H7 (cell line): Measurements from ENCODE around the gene DIPK1C. TPM values are rescaled to one million over a fixed set of nuclear protein-coding genes. Genes with fewer than 3 reads are reported as not detected.

Experiments used
- DNase-seq: peaks from one replicate; pipeline ENCODE4 v3.0.0; 2012
- H3K27me3 ChIP-seq: 2 replicates; pipeline ENCODE4 v1.6.0; 2011; ENCODE audit warnings: mild to moderate bottlenecking, low read length; ENCODE audit not compliant: control insufficient read depth, insufficient read depth
- H3K36me3 ChIP-seq: replicated peaks from 2 replicates; pipeline ENCODE4 v1.5.1; 2011; ENCODE audit warnings: low read length; ENCODE audit not compliant: control insufficient read depth, insufficient read depth
- H3K4me3 ChIP-seq: 2 replicates; pipeline ENCODE4 v1.5.1; 2011; ENCODE audit warnings: low read depth, mild to moderate bottlenecking, control low read depth, low read length, moderate library complexity; ENCODE audit not compliant: insufficient read depth
- total RNA-seq: library from RNA; depleted of rRNA; stranded (reverse); fragments of >200 nt; shearing (Covaris generic); gene quantifications from 2 replicates; pipeline ENCODE4 v1.2.3, GENCODE V29; 2014

Gene DIPK1C
- total RNA-seq, 1 experiment from 2014 or later = not detected

DNA sequence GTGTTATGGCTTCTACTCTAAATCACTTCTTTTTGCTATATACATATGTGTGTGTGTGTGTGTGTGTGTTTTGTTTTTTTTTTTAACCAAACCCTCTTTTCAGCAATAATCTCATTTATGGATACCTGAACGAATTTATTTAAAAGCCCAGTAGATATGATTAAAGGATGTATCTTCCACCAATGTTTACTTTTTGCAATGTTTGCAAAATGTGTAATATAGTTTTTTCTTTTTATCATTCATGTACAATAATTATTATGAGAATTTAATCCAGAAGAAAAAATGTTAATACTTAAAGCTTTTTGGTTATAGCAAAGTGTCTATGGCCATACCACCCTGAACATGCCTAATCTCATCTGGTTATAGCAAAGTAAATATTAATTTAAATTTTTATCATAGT is 37.4 kb upstream of the DIPK1C start:
- no peak for DNase-seq
- Histone ChIP-seq H3K4me3 (no peak overlapping the region), H3K27me3 (no peaks in the 10 kb centered on the region), H3K36me3 (no peaks in the 10 kb centered on the region)

DNA sequence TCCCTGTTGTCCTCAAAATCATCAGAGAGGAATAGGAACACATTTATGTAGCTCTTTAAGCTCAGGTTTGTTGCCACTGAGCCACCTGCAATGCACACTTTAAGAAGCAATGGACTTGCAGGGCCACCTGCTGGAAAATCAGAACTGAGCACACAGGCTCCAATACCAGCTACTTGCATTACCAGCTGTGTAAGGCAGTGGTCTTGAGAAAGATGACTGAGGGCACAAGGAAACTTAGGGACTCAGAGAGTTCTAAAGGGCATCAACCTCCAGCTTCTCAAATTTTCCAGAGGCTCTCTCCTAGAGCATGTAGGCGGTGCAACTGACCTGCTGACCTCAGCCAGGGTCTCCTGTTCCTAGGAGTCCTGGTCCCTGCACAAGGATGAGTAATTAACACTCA is 36.6 kb upstream of the DIPK1C start:
- DNase-seq = no peak
- no peaks in the 10 kb centered on the region for H3K36me3 ChIP-seq
- H3K27me3 ChIP-seq = no peaks in the 10 kb centered on the region
- H3K4me3 ChIP-seq = no peak overlapping the region

DNA sequence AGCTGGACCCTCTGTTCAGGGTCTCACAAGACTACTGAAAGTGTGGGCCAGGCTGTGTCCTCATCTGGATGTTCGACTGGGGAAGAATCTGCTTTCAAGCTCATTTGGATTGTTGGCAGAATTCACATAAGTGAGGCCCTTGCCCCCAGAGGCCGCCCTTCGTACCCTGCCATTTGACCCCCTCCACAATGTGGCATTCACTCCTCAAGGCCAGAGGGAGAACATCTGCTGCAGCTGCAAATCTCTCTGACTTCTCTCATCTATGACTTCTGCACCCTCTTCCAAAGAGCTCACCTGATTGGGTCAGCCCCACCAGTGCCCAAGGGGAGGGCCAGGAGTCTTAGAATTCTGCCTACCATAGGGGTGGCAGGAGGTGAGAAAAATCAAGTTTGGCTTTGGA is 35.2 kb upstream of the DIPK1C start:
- DNase-seq = no peak
- Histone ChIP-seq H3K4me3 (no peak overlapping the region), H3K36me3 (no peaks in the 10 kb centered on the region), H3K27me3 (no peaks in the 10 kb centered on the region)

DNA sequence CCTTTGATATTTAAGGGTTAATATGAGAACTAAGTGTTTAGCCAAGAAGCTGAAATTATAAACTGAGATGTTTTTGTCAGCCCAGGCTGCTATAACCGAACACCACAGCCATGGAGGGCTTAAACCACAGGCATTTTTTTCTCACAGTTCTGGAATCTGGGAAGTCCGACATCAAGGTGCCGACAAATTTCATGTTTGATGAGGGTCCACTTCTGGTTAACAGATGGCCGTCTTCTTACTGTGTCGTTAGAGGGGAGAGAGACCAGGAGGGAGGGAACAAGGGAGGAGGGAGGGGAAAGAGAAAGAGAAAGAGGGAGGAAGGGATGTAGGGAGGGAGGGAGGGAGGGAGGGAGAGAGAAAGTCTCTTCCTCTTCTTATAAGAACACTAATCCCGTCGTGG is 32.6 kb upstream of the DIPK1C start:
- no peak overlapping the region for H3K4me3 ChIP-seq

DNA sequence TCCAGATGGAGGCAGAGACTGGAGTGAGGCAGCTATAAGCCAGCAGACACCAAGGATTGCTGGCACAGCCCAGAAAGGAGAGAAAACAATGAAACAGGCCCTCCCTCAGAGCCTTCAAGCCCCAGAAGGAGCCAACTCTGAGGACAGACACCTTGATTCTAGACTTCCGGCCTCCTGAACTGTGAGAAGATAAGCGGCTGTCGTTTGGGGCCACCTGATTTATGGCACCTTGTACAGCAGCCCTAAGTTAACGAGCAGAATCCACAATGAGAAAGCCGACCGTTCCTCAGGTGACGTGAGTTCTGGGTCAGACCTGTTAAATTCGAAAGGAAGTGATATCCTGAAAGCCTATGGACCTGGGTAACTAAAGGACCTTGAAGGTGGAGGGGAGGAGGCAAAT is 31.8 kb upstream of the DIPK1C start:
- no peak overlapping the region for H3K4me3 ChIP-seq
- H3K36me3 ChIP-seq = no peaks in the 10 kb centered on the region
- no peak for DNase-seq
- H3K27me3 ChIP-seq = no peaks in the 10 kb centered on the region

More for the DNA sequence above, 32.6 kb upstream of the DIPK1C start:
- no peak for DNase-seq
- Histone ChIP-seq H3K36me3 (no peaks in the 10 kb centered on the region), H3K27me3 (no peaks in the 10 kb centered on the region)

DNA sequence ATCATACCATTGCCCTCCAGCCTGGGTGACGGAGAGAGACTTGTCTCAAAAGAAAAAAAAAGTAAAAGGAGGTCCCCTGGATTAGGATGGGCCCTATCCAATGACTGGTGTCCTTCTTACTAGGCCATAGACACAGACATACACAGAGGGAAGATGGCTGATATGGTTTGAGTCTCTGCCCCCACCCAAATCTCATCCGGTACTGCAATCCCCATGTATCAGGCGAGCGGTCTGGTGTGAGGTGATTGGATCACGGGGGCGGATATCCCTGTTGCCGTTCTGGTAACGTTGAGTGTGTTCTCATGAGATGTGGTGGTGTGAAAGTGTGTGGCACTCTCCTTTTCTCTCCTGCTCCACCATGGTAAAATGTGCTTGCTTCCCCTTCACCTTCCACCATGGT is 31.2 kb upstream of the DIPK1C start:
- H3K36me3 ChIP-seq = no peaks in the 10 kb centered on the region
- no peak for DNase-seq
- H3K4me3 ChIP-seq = no peak overlapping the region
- no peaks in the 10 kb centered on the region for H3K27me3 ChIP-seq

DNA sequence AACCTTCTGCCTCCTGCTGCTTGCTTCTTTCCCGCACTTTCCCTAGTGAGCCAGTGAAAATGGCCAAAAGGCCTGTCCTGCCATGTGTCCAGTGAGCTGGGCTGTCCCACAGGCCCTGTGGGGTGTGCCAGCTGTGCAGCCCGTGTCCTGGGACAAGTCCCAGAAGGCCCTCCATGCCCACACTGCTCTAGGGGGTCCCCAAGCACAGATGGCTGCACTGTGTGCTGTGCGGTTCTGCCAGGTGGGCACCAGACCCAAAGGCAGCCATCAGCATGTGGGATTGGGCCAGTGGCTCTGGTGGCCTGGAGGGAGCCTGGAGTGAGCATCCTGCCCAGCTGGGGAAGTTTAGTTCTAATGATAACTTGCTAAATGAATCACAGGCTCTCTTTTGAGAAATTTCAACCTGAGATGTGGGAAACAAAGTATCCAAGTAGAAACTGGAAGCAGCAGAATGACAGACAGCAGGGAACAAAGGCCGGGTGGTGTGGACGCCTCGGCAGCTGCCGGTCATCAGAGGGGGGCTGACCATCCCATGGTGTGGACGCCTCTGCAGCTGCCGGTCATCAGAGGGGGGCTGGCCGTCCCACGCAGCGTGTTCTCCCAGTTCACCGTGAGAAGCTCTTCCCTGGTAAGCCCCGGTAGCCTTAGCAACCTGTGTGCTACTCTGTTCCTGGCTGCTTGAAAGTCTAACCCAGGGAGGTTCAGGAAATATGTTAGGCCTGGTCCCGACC is 29.2 kb upstream of the DIPK1C start:
- Histone ChIP-seq H3K4me3 (no peak overlapping the region), H3K27me3 (no peaks in the 10 kb centered on the region), H3K36me3 (no peaks in the 10 kb centered on the region)
- no peak for DNase-seq

DNA sequence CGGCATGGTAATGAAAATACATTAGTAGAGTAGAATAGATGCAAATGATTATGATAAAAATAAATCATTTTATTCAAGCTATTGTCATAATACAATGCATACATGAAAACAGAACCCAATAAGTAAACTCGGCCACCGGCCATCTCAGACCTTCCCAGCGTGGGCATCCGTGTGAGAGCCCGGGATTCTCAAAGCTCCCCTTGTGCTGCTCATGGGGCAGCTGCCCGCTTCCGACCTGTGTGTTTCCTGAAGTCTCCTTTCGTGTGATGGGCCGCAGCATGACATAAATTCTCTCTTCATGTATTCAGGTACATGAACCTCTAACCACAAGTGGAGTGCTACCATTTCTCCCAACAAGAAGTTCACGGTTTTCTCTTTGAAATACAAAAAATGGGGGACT is 25.6 kb upstream of the DIPK1C start:
- DNase-seq = no peak
- no peaks in the 10 kb centered on the region for H3K27me3 ChIP-seq
- no peaks in the 10 kb centered on the region for H3K36me3 ChIP-seq

DNA sequence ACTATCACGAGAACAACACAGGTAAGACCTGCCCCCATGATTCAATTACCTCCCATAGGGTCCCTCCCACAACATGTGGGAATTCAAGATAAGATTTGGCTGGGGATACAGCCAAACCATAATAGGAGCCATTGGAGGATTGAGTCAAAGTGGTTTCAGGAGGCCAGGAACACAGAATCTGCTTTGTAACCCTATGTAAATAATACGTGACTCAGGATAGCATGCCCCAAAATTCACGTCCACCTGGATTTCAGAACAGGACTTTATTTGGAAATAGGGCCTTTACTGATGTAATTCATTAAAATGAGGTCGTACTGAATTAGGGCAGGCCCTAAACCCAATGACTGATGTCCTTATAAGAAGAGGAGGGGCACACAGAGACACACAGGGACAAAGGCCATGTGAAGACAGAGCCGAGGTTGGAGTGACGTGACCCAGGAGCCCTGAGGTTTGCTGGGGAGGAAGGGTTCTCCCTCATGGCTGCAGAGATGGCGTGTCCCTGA is 23.1 kb upstream of the DIPK1C start:
- H3K36me3 ChIP-seq = no peaks in the 10 kb centered on the region
- H3K4me3 ChIP-seq = no peak overlapping the region
- DNase-seq = no peak
- no peaks in the 10 kb centered on the region for H3K27me3 ChIP-seq

More for the DNA sequence above, 25.6 kb upstream of the DIPK1C start:
- no peak overlapping the region for H3K4me3 ChIP-seq

DNA sequence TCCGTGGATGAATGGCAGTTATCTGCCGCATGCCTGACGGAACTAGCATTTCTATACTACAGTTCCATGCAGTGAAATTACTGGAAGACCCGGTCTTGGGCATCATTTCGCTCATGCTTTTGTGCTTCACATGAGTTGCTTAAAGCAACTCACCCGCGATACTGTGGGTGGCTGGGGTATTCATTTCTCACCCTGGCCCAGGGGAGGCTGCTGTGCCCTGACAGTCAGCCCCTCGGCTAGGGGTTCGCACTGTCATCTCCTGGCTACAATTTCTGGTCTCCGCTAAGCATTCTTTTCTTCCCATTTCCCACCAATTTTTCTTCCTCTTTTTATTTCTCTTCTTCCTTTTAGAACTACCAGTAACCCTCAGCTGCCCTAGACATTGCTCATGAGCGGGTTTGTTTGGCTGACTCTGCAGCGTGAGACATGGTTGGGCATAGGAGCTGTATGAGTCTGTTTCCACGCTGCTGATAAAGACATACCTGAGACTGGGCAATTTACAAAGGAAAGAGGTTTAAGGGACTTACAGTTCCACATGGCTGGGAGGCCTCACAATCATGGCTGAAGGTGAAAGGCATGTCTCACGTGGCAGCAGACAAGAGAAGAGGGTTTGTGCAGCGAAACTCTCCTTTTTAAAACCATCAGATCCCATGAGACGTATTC is 22.5 kb upstream of the DIPK1C start:
- Histone ChIP-seq H3K4me3 (no peak overlapping the region), H3K36me3 (no peaks in the 10 kb centered on the region), H3K27me3 (no peaks in the 10 kb centered on the region)
- DNase-seq = no peak

DNA sequence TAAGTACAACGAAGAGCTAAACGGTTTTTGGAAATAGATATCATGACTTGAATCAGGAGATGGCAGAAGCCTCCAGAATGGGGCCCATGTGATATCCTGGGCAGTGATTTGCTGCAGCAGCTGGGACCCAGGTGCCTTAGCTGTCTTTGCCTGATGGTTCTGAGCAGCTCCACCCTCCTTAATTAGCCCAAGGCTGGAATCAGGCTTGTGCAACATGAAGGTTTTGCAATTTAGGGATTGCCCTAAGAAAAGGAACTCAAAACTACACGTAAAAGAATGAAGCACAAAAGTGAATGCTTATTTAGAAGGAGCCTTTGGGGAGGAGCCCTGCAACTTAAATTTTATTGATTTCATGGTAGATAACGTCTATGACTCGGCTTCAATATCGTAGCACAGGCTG is 21.8 kb upstream of the DIPK1C start:
- H3K4me3 ChIP-seq = no peak overlapping the region
- H3K27me3 ChIP-seq = no peaks in the 10 kb centered on the region
- H3K36me3 ChIP-seq = no peaks in the 10 kb centered on the region
- no peak for DNase-seq

DNA sequence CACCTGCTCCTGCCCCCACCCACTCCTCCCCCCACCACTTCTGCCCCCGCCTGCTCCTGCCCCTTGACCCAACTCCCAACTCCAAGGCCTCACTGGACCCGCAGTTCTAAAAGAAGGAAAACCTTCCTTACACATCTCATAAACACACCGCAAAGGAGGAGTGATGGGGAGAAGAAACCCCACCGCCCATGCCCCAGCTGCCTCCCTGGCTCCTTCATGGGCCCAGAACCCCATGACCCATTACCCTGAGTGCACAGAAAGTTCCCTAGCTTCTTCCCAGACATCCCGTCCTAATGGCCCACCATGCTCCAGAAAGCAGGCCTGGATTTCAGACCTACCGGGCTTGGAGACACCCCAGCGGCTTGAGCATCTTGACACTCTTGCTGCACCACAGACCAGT is 21.2 kb upstream of the DIPK1C start:
- DNase-seq = no peak
- Histone ChIP-seq H3K4me3 (no peak overlapping the region), H3K36me3 (no peaks in the 10 kb centered on the region), H3K27me3 (no peaks in the 10 kb centered on the region)

DNA sequence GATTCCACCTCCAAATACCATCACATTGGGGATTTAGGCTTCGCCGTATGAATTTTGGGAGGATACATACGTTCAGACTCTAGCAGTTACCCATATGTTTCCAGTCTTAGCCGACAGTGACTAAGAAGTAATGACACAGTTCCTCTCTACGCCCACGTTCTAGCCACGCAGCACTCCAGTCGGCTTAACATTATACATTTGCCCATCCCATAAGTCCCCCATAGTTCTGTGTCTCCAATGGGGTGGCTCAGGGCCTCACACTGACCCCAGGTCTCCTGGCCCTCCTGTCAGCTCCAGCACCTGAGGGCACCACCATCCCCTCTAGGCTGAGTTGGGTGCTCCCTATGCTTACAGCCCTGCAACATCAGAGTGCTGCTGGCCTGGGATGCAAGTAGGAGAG is 20.7 kb upstream of the DIPK1C start:
- no peak for DNase-seq
- Histone ChIP-seq H3K36me3 (no peaks in the 10 kb centered on the region), H3K4me3 (no peak overlapping the region), H3K27me3 (no peaks in the 10 kb centered on the region)

DNA sequence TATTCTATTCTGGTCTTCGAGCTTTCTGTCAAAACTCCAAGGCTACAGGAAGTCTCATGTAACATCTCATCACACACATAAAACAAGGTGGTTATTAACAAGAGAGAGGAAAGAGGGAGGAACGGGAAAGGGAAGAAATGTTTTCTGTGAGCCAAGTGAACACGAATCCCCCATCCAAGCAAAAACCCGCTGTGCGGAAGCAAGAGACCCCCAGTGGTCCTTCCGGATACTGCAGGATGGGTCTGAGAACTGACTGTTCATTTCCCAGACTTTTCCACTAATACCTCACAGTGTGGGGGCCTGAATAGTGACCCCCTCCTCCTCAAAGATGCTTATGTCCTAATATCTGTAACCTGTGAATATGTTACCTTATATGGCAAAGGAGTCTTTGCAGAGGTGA is 19.0 kb upstream of the DIPK1C start:
- H3K27me3 ChIP-seq = no peaks in the 10 kb centered on the region
- DNase-seq = peak; percentile 80
- no peaks in the 10 kb centered on the region for H3K36me3 ChIP-seq
- H3K4me3 ChIP-seq = no peak overlapping the region

DNA sequence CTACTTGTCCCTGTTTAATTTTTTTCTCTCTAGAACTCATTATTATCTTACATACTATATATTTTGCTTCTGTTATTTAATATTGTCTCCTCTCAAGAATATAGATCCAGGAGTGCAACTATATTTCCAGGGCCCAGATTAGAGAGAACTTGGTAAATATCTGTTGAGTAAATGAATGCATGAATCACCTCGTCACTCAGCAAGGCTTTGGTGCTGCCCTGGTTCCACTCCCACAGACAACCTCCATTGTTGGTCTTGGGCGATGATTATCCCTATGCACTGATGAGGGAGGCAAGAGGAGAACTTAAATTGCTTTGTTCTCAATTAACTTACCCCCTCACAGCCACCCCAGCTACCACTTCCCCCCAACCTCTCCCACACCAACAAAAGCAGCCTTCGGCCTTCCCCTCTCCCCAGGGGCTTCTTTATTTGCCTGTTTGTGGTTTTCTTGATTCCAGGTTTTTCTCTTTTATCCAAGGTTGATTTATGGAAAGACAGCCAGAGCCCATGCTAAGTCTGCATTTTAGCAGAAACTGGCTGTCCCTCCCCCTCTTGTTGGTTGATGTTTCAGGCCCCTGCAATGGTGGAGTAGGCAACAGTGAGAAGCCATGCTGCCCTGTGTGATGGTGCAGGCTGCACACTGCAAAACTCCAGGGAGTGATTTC is 17.0 kb upstream of the DIPK1C start:
- Histone ChIP-seq H3K4me3 (no peak overlapping the region), H3K36me3 (no peaks in the 10 kb centered on the region), H3K27me3 (no peaks in the 10 kb centered on the region)
- no peak for DNase-seq
